ENCODE results near the gene OR8B2. TPM values are rescaled to one million over a fixed set of nuclear protein-coding genes. Genes with fewer than 3 reads are reported as not detected.
"Not testable (repeated sequence)": the region's sequence is repeated elsewhere in the genome, so short reads cannot be mapped to it uniquely, and the experiment has no call there.

OR8B2 gene
- total RNA-seq, 4 donors from 2014 or later: not detected

- intact Hi-C loops (cut with DNase I; ENCODE audit: low total_unique reads): no loop called here
Observed at GRCh38 chr11:124409906-124410305, 25.6 kb upstream of the OR8B2 start.

GRCh38 chr11:124405581-124405980, 21.3 kb upstream of the OR8B2 start:
- Histone ChIP-seq H3K9me3 (no peaks in the 10 kb centered on the region), H3K36me3 (no peaks in the 10 kb centered on the region), H3K27ac (no peak overlapping the region), H3K27me3 (no peaks in the 10 kb centered on the region), H3K4me1 (no peaks in the 10 kb centered on the region), H3K4me3 (no peak overlapping the region)
- intact Hi-C loops (cut with DNase I; ENCODE audit: low total_unique reads): no loop called here
- no peak for DNase-seq
- TF ChIP-seq POLR2A (IDR thresholded peaks at IDR 0.05) (no peak), CTCF (IDR thresholded peaks at IDR 0.05) (no peak)

More at GRCh38 chr11:124409906-124410305, 25.6 kb upstream of the OR8B2 start:
- no peak for DNase-seq
- Histone ChIP-seq H3K9me3 (no peaks in the 10 kb centered on the region), H3K4me3 (no peak overlapping the region), H3K4me1 (no peaks in the 10 kb centered on the region), H3K36me3 (no peaks in the 10 kb centered on the region), H3K27me3 (no peaks in the 10 kb centered on the region), H3K27ac (no peak overlapping the region)
- TF ChIP-seq POLR2A (IDR thresholded peaks at IDR 0.05) (no peak), CTCF (IDR thresholded peaks at IDR 0.05) (no peak)

GRCh38 chr11:124403186-124403585, 18.9 kb upstream of the OR8B2 start:
- H3K36me3 ChIP-seq; intact Hi-C loops (cut with DNase I; ENCODE audit: low total_unique reads); H3K27me3 ChIP-seq; H3K9me3 ChIP-seq; DNase-seq; H3K4me3 ChIP-seq; H3K4me1 ChIP-seq; H3K27ac ChIP-seq: not testable (repeated sequence)

DNA sequence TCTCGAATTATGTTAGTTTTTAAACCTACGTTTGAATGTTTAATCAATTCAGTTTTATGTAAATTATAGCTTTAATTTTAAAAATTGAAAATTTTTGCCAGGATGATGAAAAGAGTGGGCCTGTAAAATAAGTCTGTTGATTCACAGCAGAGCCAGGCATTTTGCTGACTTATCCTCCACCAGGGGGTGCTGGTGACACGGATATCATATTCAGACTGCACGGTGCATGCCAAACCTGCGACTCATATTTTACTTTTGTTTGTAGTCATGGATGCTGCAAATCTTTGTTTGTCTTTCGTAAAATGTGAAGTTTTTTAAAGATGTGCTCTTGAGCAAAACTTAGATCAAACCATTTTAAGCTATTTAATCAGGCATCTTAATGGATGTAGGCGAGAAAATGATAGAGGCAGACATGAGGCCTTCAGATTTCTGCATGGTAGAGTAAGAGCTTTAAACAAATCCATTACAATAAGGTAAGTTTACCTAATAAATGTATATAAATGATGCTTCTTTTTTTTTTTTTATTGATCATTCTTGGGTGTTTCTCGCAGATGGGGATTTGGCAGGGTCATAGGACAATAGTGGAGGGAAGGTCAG, 18.1 kb upstream of the OR8B2 start:
- TF ChIP-seq CTCF (IDR thresholded peaks at IDR 0.05): peak in 2 of 4 experiments; percentile 4 to 37
- TF ChIP-seq POLR2A (IDR thresholded peaks at IDR 0.05): no peak
- intact Hi-C loops (cut with DNase I; ENCODE audit: low total_unique reads): no loop called here

DNA sequence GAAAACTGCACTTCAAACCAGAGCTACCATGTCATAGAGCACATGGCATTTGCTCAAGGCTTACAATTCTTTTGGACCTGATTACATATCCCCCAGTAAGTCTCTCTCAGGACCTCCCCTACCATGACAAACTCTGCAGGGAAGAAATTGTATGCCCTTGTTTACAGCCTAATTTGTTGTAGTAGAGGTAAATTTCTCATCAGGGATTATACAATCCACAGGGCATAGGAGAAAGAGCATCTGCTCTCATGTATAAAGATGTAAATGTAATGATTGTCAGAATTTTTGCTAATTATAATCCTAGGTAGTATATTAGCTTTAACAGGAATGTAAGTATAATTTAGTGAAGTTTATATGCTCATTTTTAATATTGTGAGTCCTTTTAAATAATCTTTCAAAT, 14.6 kb upstream of the OR8B2 start, which contains the start of gene OR8B3:
OR8B3 (minus strand) TSS at position 101 of the 400 bp plus-strand sequence. CDS start 1,673 bp downstream, outside the sequence.
- intact Hi-C loops (cut with DNase I; ENCODE audit: low total_unique reads): no loop called here
- TF ChIP-seq POLR2A (IDR thresholded peaks at IDR 0.05): no peak
- TF ChIP-seq CTCF (IDR thresholded peaks at IDR 0.05): no peak

More for the DNA sequence above, 18.1 kb upstream of the OR8B2 start:
- no peak for DNase-seq
- Histone ChIP-seq H3K9me3 (no peaks in the 10 kb centered on the region), H3K27ac (no peak overlapping the region), H3K4me1 (no peaks in the 10 kb centered on the region), H3K27me3 (no peaks in the 10 kb centered on the region), H3K36me3 (no peaks in the 10 kb centered on the region), H3K4me3 (no peak overlapping the region)

GRCh38 chr11:124396847-124397246, 12.5 kb upstream of the OR8B2 start:
- H3K36me3 ChIP-seq; intact Hi-C loops (cut with DNase I; ENCODE audit: low total_unique reads): not testable (repeated sequence)

More for the DNA sequence above, 14.6 kb upstream of the OR8B2 start, which contains the start of gene OR8B3:
- H3K9me3 ChIP-seq: no peaks in the 10 kb centered on the region
- no peak within 1 kb of the TSS for H3K27ac ChIP-seq
- no peaks in the 10 kb centered on the region for H3K27me3 ChIP-seq
- H3K36me3 ChIP-seq: no peaks in the 10 kb centered on the region
- H3K4me3 ChIP-seq: no peak within 1 kb of the TSS
- DNase-seq: no peak
- no peaks in the 10 kb centered on the region for H3K4me1 ChIP-seq

More at GRCh38 chr11:124396847-124397246, 12.5 kb upstream of the OR8B2 start:
- not testable (repeated sequence) for DNase-seq, H3K4me1 ChIP-seq, H3K4me3 ChIP-seq, H3K9me3 ChIP-seq, H3K27ac ChIP-seq, H3K27me3 ChIP-seq
